Measurements from ENCODE around the gene EHBP1L1. TPM values are rescaled to one million over a fixed set of nuclear protein-coding genes. Genes with fewer than 3 reads are reported as not detected.
"Not testable (repeated sequence)": the region's sequence is repeated elsewhere in the genome, so short reads cannot be mapped to it uniquely, and the experiment has no call there.

Gene EHBP1L1
- total RNA-seq, 1 experiment from 2014 or later: 105 TPM

DNA sequence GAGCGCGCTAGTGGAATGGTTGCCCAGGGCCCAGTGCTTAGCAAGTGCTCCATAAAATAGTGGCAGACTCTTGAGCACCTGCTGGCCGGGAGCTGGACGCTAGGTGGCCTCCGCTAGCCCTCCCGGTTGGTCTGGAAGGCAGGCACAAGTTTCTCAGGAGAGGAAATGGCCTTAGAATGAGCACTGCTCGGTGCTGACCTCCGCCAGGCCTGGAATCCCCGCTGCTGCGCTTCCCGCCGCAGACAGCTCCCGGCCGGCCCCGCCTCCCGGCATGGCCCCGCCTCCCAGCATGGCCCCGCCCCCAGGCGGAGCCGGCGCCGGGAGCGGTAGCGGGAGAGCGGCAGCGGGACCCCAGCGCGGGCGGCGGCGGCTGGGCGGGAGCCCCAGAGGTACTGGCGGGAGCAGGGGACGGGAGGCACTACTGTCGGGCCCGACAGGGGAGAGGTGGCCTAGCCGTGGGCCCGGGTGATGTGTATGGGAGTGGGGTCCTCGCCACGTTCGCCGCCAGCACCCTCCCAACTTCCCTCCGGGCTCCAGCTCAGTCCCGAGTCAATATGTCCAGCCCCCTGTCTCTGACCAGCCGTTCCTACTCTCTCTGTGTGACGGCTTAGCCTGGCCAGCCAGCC, 62.1 kb downstream of the EHBP1L1 start, which contains the start of gene SIPA1:
SIPA1 (plus strand) TSS at position 308 of the 626 bp plus-strand sequence. CDS start 2,821 bp downstream, outside the sequence.
- H3K9ac ChIP-seq (ENCODE audit: low read length): peak within 1 kb of the TSS; percentile 83
- BruUV-seq (replicated peaks): no TSS peak
- ATAC-seq (peak; percentile 85), DNase-seq (ENCODE audit: low read depth, low spot score) (peak; percentile 73)
- H3K36me3 ChIP-seq (ENCODE audit: control insufficient read depth in 1 of 2, insufficient read depth in 2 of 2, low read length in 2 of 2): peaks cover 4 to 36% of the 10 kb centered on the region in 2 experiments; a peak in 3 of 4 replicates
- no peaks in the 10 kb centered on the region for H3K9me2 ChIP-seq (ENCODE audit: insufficient read depth)
- H3K4me2 ChIP-seq (ENCODE audit: low read length): peak within 1 kb of the TSS; percentile 87
- peak; percentile 15; the same call in 1 of the 2 replicates for TF ChIP-seq ZFX (IDR thresholded peaks at IDR 0.05)
- peak; percentile 78; the same call in 1 of the 2 replicates for TF ChIP-seq POLR2AphosphoS5 (IDR thresholded peaks at IDR 0.05; ENCODE audit: low read depth, low read length)
- peak in 2 of 3 experiments; percentile 40 to 51; a peak in 4 of 6 replicates for TF ChIP-seq CTCF (IDR thresholded peaks at IDR 0.05 in 2 of 3, conservative IDR thresholded peaks at IDR 0.05 in 1 of 3; ENCODE audit: borderline replicate concordance in 1 of 3, insufficient read depth in 1 of 3, low read depth in 2 of 3, low read length in 2 of 3)
- TF ChIP-seq SP1 (IDR thresholded peaks at IDR 0.05; ENCODE audit: low read depth): 0 out of 2 replicates have a peak, but pooled peaks have one; percentile 26
- no peak for TF ChIP-seq TCF7L2 (IDR thresholded peaks at IDR 0.05; ENCODE audit: borderline replicate concordance, extremely low read depth, insufficient read depth, insufficient read length)
- TF ChIP-seq POLR2A (IDR thresholded peaks at IDR 0.05; ENCODE audit: borderline replicate concordance, extremely low read depth, insufficient read depth, insufficient read length): peak; percentile 52
- peaks cover 13% of the 10 kb centered on the region; the same call in 1 of the 2 replicates for H3K79me2 ChIP-seq (ENCODE audit: insufficient read depth, low read length)
- no peaks in the 10 kb centered on the region for H3K9me3 ChIP-seq (ENCODE audit: control insufficient read depth in 1 of 2, insufficient read depth in 1 of 2, low read depth in 1 of 2, low read length in 2 of 2)
- intact Hi-C loops (cut with micrococcal nuclease): no loop called here
- ChIA-PET CTCF (interaction anchor here (1.0 to 1.8 kb wide), 8 partner anchors 9 to 247 kb away, joined by 3 to 11 read pairs (median 5); partner anchors contain the start of genes FAM89B and PCNX3), POLR2A (interaction anchor here (0.6 to 2.0 kb wide), 6 partner anchors 8 to 247 kb away, joined by 3 to 11 read pairs (median 6); partner anchors contain the start of gene PCNX3), RAD21 (ENCODE audit: low non-redundant PET in 1 of 2, low total read pairs in 2 of 2, uncharacterized antibody in 2 of 2, unreplicated experiment in 2 of 2) (interaction anchor here in 1 of 2 experiments (0.9 kb wide), 1 partner anchor 25 kb away, joined by 5 read pairs; the partner anchor contains the start of gene RELA)
- no peak within 1 kb of the TSS for H2AFZ ChIP-seq (ENCODE audit: low read depth, low read length, poor library complexity, severe bottlenecking)
- H4K20me1 ChIP-seq (ENCODE audit: insufficient read depth): no peaks in the 10 kb centered on the region
- peak within 1 kb of the TSS; percentile 73 to 85 for H3K4me3 ChIP-seq (replicated peaks in 1 of 2; ENCODE audit: low read depth in 1 of 2, low read length in 2 of 2)
- peak within 1 kb of the TSS; percentile 97 for H3K27ac ChIP-seq (ENCODE audit: low read depth, low read length)
- no peaks in the 10 kb centered on the region for H3K27me3 ChIP-seq (ENCODE audit: insufficient read depth, low read length)
- peaks cover 11 to 37% of the 10 kb centered on the region in 2 experiments for H3K4me1 ChIP-seq (ENCODE audit: control insufficient read depth in 1 of 2, insufficient read depth in 2 of 2, low read length in 2 of 2)

DNA sequence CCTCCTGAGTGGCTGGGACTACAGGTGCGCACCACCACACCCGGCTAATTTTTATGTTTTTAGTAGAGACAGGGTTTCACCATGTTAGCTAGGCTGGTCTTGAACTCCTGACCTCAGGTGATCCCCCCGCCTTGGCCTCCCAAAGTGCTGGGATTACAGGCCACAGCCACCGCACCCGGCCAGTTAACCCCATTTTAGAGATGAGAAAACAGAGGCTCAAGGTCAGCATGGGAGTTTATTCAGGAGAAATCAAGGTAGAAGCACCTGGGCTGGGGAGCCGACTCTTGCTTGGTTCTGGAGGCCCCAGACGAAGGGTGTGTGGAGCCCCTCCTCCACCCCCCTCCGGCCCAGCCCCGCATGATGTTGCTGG, 63.4 kb downstream of the EHBP1L1 start:
- ChIA-PET CTCF (interaction anchor here (1.8 kb wide), 1 partner anchor 13 kb away, joined by 6 read pairs; no protein-coding TSS in a partner anchor), POLR2A (interaction anchor here (2.0 kb wide), 1 partner anchor 24 kb away, joined by 11 read pairs; the partner anchor contains the start of gene PCNX3)
- BruUV-seq (replicated peaks); H3K27me3 ChIP-seq (ENCODE audit: insufficient read depth, low read length); intact Hi-C loops (cut with micrococcal nuclease); H2AFZ ChIP-seq (ENCODE audit: low read depth, low read length, poor library complexity, severe bottlenecking); H3K9me3 ChIP-seq (ENCODE audit: control insufficient read depth in 1 of 2, insufficient read depth in 1 of 2, low read depth in 1 of 2, low read length in 2 of 2); H3K9ac ChIP-seq (ENCODE audit: low read length); DNase-seq (ENCODE audit: low read depth, low spot score); H4K20me1 ChIP-seq (ENCODE audit: insufficient read depth); ATAC-seq; H3K9me2 ChIP-seq (ENCODE audit: insufficient read depth); RAD21 ChIA-PET (ENCODE audit: low non-redundant PET in 1 of 2, low total read pairs in 2 of 2, uncharacterized antibody in 2 of 2, unreplicated experiment in 2 of 2): not testable (repeated sequence)
- Histone ChIP-seq H3K79me2 (ENCODE audit: insufficient read depth, low read length) (peaks cover 13% of the 10 kb centered on the region; the same call in 1 of the 2 replicates), H3K36me3 (ENCODE audit: control insufficient read depth in 1 of 2, insufficient read depth in 2 of 2, low read length in 2 of 2) (peaks cover 1 to 36% of the 10 kb centered on the region in 2 experiments; a peak in 2 of 4 replicates), H3K4me1 (ENCODE audit: control insufficient read depth in 1 of 2, insufficient read depth in 2 of 2, low read length in 2 of 2) (peaks cover 23 to 50% of the 10 kb centered on the region in 2 experiments), H3K4me2 (ENCODE audit: low read length) (peak overlapping the region; percentile 87), H3K4me3 (replicated peaks in 1 of 2; ENCODE audit: low read depth in 1 of 2, low read length in 2 of 2) (peak overlapping the region in 1 of 2 experiments; percentile 73; a peak in 2 of 4 replicates), H3K27ac (ENCODE audit: low read depth, low read length) (peak overlapping the region; percentile 97)
